Lung (tissue), 12 donors: ENCODE data around the gene PINLYP. TPM values are rescaled to one million over a fixed set of nuclear protein-coding genes. Genes with fewer than 3 reads are reported as not detected.
A peak's percentile ranks its signal among the peaks of the same experiment; 100 is the strongest.

ENCODE experiments used
- ATAC-seq: fragments of 200-7000 bp; cut with Tn5 transposase; one replicate; pipeline ENCODE4 v1.9.1; 2020; ENCODE audit warnings: moderate number of reproducible peaks; ENCODE audit not compliant: insufficient read depth, low FRiP score
- DNase-seq, 3 donors: peaks; one replicate each; pipeline ENCODE4 v3.0.0-alpha.2; 2013 to 2017
- H3K27ac ChIP-seq, 2 donors: one replicate each; pipeline ENCODE4 v1.5.1; 2013; ENCODE audit warnings: mild to moderate bottlenecking in 2 of 2, moderate library complexity in 2 of 2, control low read depth in 1 of 2, inconsistent platforms in 1 of 2, low read depth in 1 of 2, low read length in 1 of 2
- H3K27me3 ChIP-seq, 3 donors: one replicate each; pipeline ENCODE4 v1.5.1; 2013; ENCODE audit warnings: low read length in 2 of 3; ENCODE audit not compliant: control insufficient read depth in 3 of 3, insufficient read depth in 3 of 3
- H3K36me3 ChIP-seq, 4 donors: one replicate each; pipeline ENCODE4 v1.5.1; 2013; ENCODE audit warnings: low read length in 4 of 4, mild to moderate bottlenecking in 1 of 4, moderate library complexity in 1 of 4; ENCODE audit not compliant: control insufficient read depth in 4 of 4, insufficient read depth in 4 of 4
- H3K4me1 ChIP-seq, 5 donors: one replicate each; pipeline ENCODE4 v1.5.1; 2013; ENCODE audit warnings: low read length in 5 of 5, mild to moderate bottlenecking in 2 of 5, moderate library complexity in 1 of 5; ENCODE audit not compliant: control insufficient read depth in 5 of 5, insufficient read depth in 5 of 5
- H3K4me3 ChIP-seq: one replicate; pipeline ENCODE4 v1.5.1; 2013; ENCODE audit warnings: mild to moderate bottlenecking, control low read depth, moderate library complexity
- H3K9ac ChIP-seq, 2 donors: one replicate each; pipeline ENCODE4 v1.5.1; 2013; ENCODE audit warnings: low read length in 2 of 2, control low read depth in 1 of 2; ENCODE audit not compliant: insufficient read depth in 1 of 2
- H3K9me3 ChIP-seq, 4 donors: one replicate each; pipeline ENCODE4 v1.5.1; 2013; ENCODE audit warnings: low read length in 3 of 4, mild to moderate bottlenecking in 1 of 4, moderate library complexity in 1 of 4; ENCODE audit not compliant: control insufficient read depth in 4 of 4, insufficient read depth in 3 of 4
- CTCF ChIP-seq: IDR thresholded peaks from 2 replicates; pipeline ENCODE4 v1.5.1; 2012; ENCODE audit warnings: mild to moderate bottlenecking; ENCODE audit errors: control extremely low read depth, extremely low read depth
- WGBS, 2 donors: extraction: QIAGEN DNeasy Blood & Tissue Kit; methylation state at CpG; one replicate each; pipeline ENCODE4 v1.1.7; 2013; 5-methylcytosine and 5-hydroxymethylcytosine counted together
- polyA plus RNA-seq, 2 donors: library from polyadenylated mRNA; stranded (reverse); fragments of 200-250 nt; gene quantifications; one replicate each; pipeline ENCODE4 v1.2.1, GENCODE V29; 2013
- total RNA-seq, 2 donors: library from RNA; depleted of rRNA in 1 of 2; stranded (reverse); fragments of >200 nt in 1 of 2; gene quantifications; one replicate each; pipeline ENCODE4 v1.2.1, GENCODE V29; 2014 to 2021
- donor health status: control.
- donor health status: control.
- donor health status: Bipolar disorder and iron deficiency.
- donor health status: healthy.
- donor health status: DM: yes; HTN: yes; CAD: no.

Gene PINLYP
- total and polyA plus RNA-seq, 4 donors: 6.1 to 14.2 (median 8.4) TPM

DNA sequence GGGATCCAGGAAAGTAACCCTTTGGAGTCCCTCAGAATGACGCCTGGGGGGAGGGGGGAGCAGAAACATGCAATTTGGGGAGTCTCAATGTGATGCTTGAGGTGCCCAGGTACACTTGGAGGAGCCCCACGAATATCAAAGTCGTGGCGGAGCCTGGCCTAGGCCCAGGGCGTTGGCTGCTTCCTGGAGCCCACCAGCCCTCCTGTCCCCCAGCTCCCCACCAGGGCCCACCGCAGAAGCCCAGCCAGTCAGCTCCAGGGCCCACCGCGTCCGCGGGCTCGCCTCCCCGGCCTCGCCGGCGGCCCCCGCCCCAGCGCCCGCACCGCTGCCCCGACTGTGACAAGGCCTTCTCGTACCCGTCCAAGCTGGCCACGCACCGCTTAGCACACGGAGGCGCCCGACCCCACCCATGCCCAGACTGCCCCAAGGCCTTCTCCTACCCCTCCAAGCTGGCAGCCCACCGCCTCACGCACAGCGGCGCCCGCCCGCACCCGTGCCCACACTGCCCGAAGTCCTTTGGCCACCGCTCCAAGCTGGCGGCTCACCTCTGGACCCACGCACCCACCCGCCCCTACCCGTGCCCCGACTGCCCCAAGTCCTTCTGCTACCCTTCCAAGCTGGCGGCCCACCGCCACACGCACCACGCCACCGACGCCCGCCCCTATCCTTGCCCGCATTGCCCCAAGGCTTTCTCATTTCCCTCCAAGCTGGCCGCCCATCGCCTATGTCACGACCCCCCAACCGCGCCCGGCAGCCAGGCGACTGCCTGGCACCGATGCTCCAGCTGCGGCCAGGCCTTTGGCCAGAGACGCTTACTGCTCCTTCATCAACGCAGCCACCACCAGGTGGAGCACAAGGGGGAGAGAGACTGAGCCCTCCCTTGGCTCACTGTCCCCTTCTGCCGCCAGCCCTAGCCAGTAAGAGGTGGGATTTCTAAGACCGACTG is 40.5 kb upstream of the PINLYP start:
- peaks cover 3 to 20% (median 9%) of the 10 kb centered on the region in 4 donors for H3K36me3 ChIP-seq
- no peak overlapping the region for H3K4me3 ChIP-seq
- peak; percentile 81 to 85 (median 81) for DNase-seq
- peaks cover 0 to 4% (median 0%) of the 10 kb centered on the region in 4 donors for H3K9me3 ChIP-seq
- peak overlapping the region in 1 of 2 donors; percentile 18 for H3K27ac ChIP-seq
- no peak for ATAC-seq
- H3K9ac ChIP-seq: peak overlapping the region in 1 of 2 donors; percentile 47
- WGBS, 2 donors: 69 to 71% methylated on average over 56 to 62 of the region's 62 CpGs
- peak; percentile 44 for TF ChIP-seq CTCF
- H3K27me3 ChIP-seq: no peaks in the 10 kb centered on the region
- H3K4me1 ChIP-seq: peaks cover 0 to 24% (median 0%) of the 10 kb centered on the region in 5 donors

DNA sequence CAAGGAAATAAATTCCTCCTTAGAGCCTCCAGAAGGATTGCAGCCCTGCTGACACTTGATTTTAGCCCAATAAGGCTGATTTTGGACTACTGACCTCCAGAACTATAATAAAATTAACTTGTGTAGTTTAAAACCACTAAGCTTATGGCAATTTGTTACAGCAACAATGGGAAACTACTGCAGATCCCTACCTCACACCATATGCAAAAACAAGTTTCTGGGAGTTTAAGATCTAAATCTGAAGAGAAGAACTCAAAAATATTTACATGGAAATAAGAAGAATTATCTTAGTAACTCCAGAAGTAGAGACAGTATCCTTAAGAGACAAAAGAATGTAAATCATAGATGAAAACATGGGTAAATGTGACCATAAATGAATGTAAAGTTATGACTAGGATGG is 36.7 kb upstream of the PINLYP start:
- H3K27me3 ChIP-seq: no peaks in the 10 kb centered on the region
- H3K4me3 ChIP-seq: no peak overlapping the region
- H3K9me3 ChIP-seq: peaks cover 0 to 4% (median 1%) of the 10 kb centered on the region in 4 donors
- H3K4me1 ChIP-seq: peaks cover 0 to 14% (median 0%) of the 10 kb centered on the region in 5 donors
- TF ChIP-seq CTCF: no peak
- peaks cover 6 to 40% (median 31%) of the 10 kb centered on the region in 4 donors for H3K36me3 ChIP-seq
- no peak overlapping the region for H3K27ac ChIP-seq
- ATAC-seq (no peak), DNase-seq (no peak)
- no peak overlapping the region for H3K9ac ChIP-seq

DNA sequence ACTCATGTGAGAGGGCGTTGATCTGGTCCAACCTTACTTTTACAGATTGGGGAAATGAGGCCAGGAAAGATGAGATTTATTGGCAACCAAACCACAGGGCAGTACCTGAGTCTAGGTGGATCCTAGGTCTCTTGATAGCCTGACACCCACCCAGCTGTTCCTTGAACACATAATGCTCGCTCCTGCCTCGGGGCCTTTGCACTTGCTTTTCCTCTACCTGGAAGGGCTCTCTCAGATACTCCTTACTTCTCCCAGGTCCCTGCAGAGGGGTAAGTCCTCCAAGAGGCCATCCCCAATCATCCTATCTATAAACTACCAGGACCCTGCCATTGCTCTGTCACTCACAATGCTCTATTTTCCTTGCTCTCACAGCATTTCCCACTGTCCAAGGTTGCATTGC is 35.2 kb upstream of the PINLYP start:
- DNase-seq: no peak

More for the DNA sequence above, 35.2 kb upstream of the PINLYP start:
- H3K27me3 ChIP-seq: no peaks in the 10 kb centered on the region
- H3K36me3 ChIP-seq: peaks cover 6 to 43% (median 34%) of the 10 kb centered on the region in 4 donors
- no peak for ATAC-seq
- peaks cover 0 to 8% (median 0%) of the 10 kb centered on the region in 5 donors for H3K4me1 ChIP-seq
- TF ChIP-seq CTCF: no peak
- H3K4me3 ChIP-seq: no peak overlapping the region
- 93 to 97% methylated on average over 3 of the region's 3 CpGs for WGBS, 2 donors
- H3K9ac ChIP-seq: no peak overlapping the region
- peaks cover 0 to 4% (median 1%) of the 10 kb centered on the region in 4 donors for H3K9me3 ChIP-seq
- H3K27ac ChIP-seq: no peak overlapping the region
